MM.1S (cell line): ENCODE results near the gene C19orf81.

Experiments
- DNase-seq: peaks from one replicate; pipeline ENCODE4 v3.0.0-alpha.2; 2015
- H2AFZ ChIP-seq: fragments of 300-600 bp; sonication (generic); 2 replicates; pipeline ENCODE4 v1.6.0; 2016; ENCODE audit warnings: antibody characterized with exemption, low read length
- H3F3A ChIP-seq: fragments of 300-600 bp; sonication (generic); 2 replicates; pipeline ENCODE4 v1.6.1; 2016; ENCODE audit warnings: mild to moderate bottlenecking, antibody characterized with exemption, low read length, moderate library complexity, mixed read lengths; ENCODE audit not compliant: insufficient read depth
- H3K27ac ChIP-seq: fragments of 300-600 bp; sonication (generic); 2 replicates; pipeline ENCODE4 v1.5.1; 2016; ENCODE audit warnings: mild to moderate bottlenecking, low read length
- H3K27me3 ChIP-seq: fragments of 300-600 bp; sonication (generic); replicated peaks from 2 replicates; pipeline ENCODE4 v1.6.0; 2016; ENCODE audit warnings: low read length; ENCODE audit not compliant: insufficient read depth
- H3K36me3 ChIP-seq: fragments of 300-600 bp; sonication (generic); replicated peaks from 2 replicates; pipeline ENCODE4 v1.6.1; 2016; ENCODE audit warnings: mild to moderate bottlenecking, low read length, mixed read lengths; ENCODE audit not compliant: insufficient read depth
- H3K4me1 ChIP-seq: fragments of 300-600 bp; sonication (generic); 2 replicates; pipeline ENCODE4 v1.6.1; 2016; ENCODE audit warnings: low read length, mixed read lengths
- H3K4me2 ChIP-seq: fragments of 300-600 bp; sonication (generic); 2 replicates; pipeline ENCODE4 v1.6.0; 2016; ENCODE audit warnings: low read depth, low read length
- H3K4me3 ChIP-seq: fragments of 300-600 bp; sonication (generic); 2 replicates; pipeline ENCODE4 v1.5.1; 2016; ENCODE audit warnings: low read length, mixed read lengths
- H3K79me2 ChIP-seq: fragments of 300-600 bp; sonication (generic); 2 replicates; pipeline ENCODE4 v1.6.1; 2016; ENCODE audit warnings: mixed run types, low read length, mixed read lengths
- H3K9ac ChIP-seq: fragments of 300-600 bp; sonication (generic); 2 replicates; pipeline ENCODE4 v1.6.1; 2016; ENCODE audit warnings: low read length, mixed read lengths
- H3K9me2 ChIP-seq: fragments of 300-600 bp; sonication (generic); replicated peaks from 2 replicates; pipeline ENCODE4 v1.6.1; 2016; ENCODE audit warnings: mild to moderate bottlenecking, low read length, mixed read lengths; ENCODE audit not compliant: insufficient read depth
- H3K9me3 ChIP-seq: fragments of 300-600 bp; sonication (generic); replicated peaks from 2 replicates; pipeline ENCODE4 v1.6.1; 2016; ENCODE audit warnings: mild to moderate bottlenecking, low read length, mixed read lengths; ENCODE audit not compliant: insufficient read depth
- H4K20me1 ChIP-seq: fragments of 300-600 bp; sonication (generic); 2 replicates; pipeline ENCODE4 v1.6.1; 2016; ENCODE audit warnings: mild to moderate bottlenecking, low read length, moderate library complexity, mixed read lengths; ENCODE audit not compliant: insufficient read depth
- CTCF ChIP-seq: fragments of 300-600 bp; sonication (generic); IDR thresholded peaks from 2 replicates; pipeline ENCODE4 v1.5.1; 2016; ENCODE audit warnings: antibody characterized with exemption, low read length, mixed read lengths
- EZH2 ChIP-seq: fragments of 300-600 bp; sonication (generic); optimal IDR thresholded peaks from 2 replicates; pipeline ENCODE3; 2017; ENCODE audit warnings: low read depth, mild to moderate bottlenecking, antibody characterized with exemption, low read length, mixed read lengths
- EZH2phosphoT487 ChIP-seq: fragments of 300-600 bp; sonication (generic); IDR thresholded peaks from 2 replicates; pipeline ENCODE4 v1.6.1; 2018; ENCODE audit warnings: antibody characterized with exemption, low read length

Gene C19orf81

GRCh38 chr19:50624949-50625600 is 24.2 kb upstream of the C19orf81 start:
- Histone ChIP-seq H3K4me1 (no peaks in the 10 kb centered on the region), H3K9ac (no peak overlapping the region), H3K27ac (no peak overlapping the region), H4K20me1 (no peaks in the 10 kb centered on the region), H3K4me2 (no peak overlapping the region), H3K36me3 (no peaks in the 10 kb centered on the region), H3K9me2 (no peaks in the 10 kb centered on the region), H3F3A (no peaks in the 10 kb centered on the region), H3K27me3 (peaks cover 32% of the 10 kb centered on the region), H3K4me3 (no peak overlapping the region), H3K9me3 (no peaks in the 10 kb centered on the region), H3K79me2 (no peaks in the 10 kb centered on the region), H2AFZ (no peak overlapping the region)
- DNase-seq: no peak
- TF ChIP-seq EZH2: no peak
- no peak for TF ChIP-seq EZH2phosphoT487
- TF ChIP-seq CTCF: no peak

GRCh38 chr19:50626011-50626410 is 23.2 kb upstream of the C19orf81 start:
- no peaks in the 10 kb centered on the region for H3K4me1 ChIP-seq
- no peak for DNase-seq
- H3K9me3 ChIP-seq: no peaks in the 10 kb centered on the region
- no peak overlapping the region for H2AFZ ChIP-seq
- H3K9ac ChIP-seq: no peak overlapping the region
- H3K36me3 ChIP-seq: no peaks in the 10 kb centered on the region
- H3K27ac ChIP-seq: no peak overlapping the region
- peaks cover 35% of the 10 kb centered on the region for H3K27me3 ChIP-seq
- no peaks in the 10 kb centered on the region for H3K9me2 ChIP-seq
- no peaks in the 10 kb centered on the region for H3K79me2 ChIP-seq
- H3K4me3 ChIP-seq: no peak overlapping the region
- TF ChIP-seq EZH2: no peak
- TF ChIP-seq CTCF: no peak
- TF ChIP-seq EZH2phosphoT487: no peak
- H3K4me2 ChIP-seq: no peak overlapping the region
- H3F3A ChIP-seq: no peaks in the 10 kb centered on the region
- no peaks in the 10 kb centered on the region for H4K20me1 ChIP-seq

- no peak for TF ChIP-seq CTCF
- no peak for TF ChIP-seq EZH2phosphoT487
- no peak for TF ChIP-seq EZH2
- no peaks in the 10 kb centered on the region for H3K79me2 ChIP-seq
- H3K4me3 ChIP-seq: no peak overlapping the region
- H4K20me1 ChIP-seq: no peaks in the 10 kb centered on the region
- no peaks in the 10 kb centered on the region for H3F3A ChIP-seq
- H3K27me3 ChIP-seq: peaks cover 37% of the 10 kb centered on the region
- DNase-seq: no peak
- H3K27ac ChIP-seq: no peak overlapping the region
- no peak overlapping the region for H2AFZ ChIP-seq
- H3K36me3 ChIP-seq: no peaks in the 10 kb centered on the region
- no peaks in the 10 kb centered on the region for H3K9me3 ChIP-seq
- H3K9me2 ChIP-seq: no peaks in the 10 kb centered on the region
- H3K4me1 ChIP-seq: no peaks in the 10 kb centered on the region
- H3K9ac ChIP-seq: no peak overlapping the region
- no peak overlapping the region for H3K4me2 ChIP-seq
Observed at GRCh38 chr19:50626795-50627194, 22.4 kb upstream of the C19orf81 start.
